Occipital lobe (tissue), 2 donors: ENCODE measurements around the gene SEMA3F. TPM values are rescaled to one million over a fixed set of nuclear protein-coding genes. Genes with fewer than 3 reads are reported as not detected.

Experiments
- DNase-seq: peaks from one replicate; lab custom pipeline; 2025; lab: John Stamatoyannopoulos, UW
- total RNA-seq: library from RNA; depleted of rRNA; stranded (reverse); fragments of >200 nt; gene quantifications from one replicate; pipeline ENCODE4 v1.2.3, GENCODE V29; 2014

The SEMA3F gene
- total RNA-seq, 1 donor from 2014 or later = 5.8 TPM

GRCh38 chr3:50155891-50156290 is 767 bp downstream of the SEMA3F start:
- DNase-seq = no peak

GRCh38 chr3:50156549-50157493 is 1.7 kb downstream of the SEMA3F start:
- no peak for DNase-seq

- no peak for DNase-seq
These were observed 2.9 kb downstream of the SEMA3F start for GRCh38 chr3:50157827-50158529.

- DNase-seq = no peak
These were observed 3.5 kb downstream of the SEMA3F start for GRCh38 chr3:50158530-50159146.

- no peak for DNase-seq
These were observed 5.4 kb downstream of the SEMA3F start for GRCh38 chr3:50160561-50160983.

GRCh38 chr3:50161320-50161719 is 6.2 kb downstream of the SEMA3F start:
- DNase-seq = no peak

- DNase-seq = no peak
These were observed 7.1 kb downstream of the SEMA3F start for GRCh38 chr3:50162034-50162883.

- peak; percentile 56 for DNase-seq
These were observed 8.7 kb downstream of the SEMA3F start for GRCh38 chr3:50163572-50164455.

- no peak for DNase-seq
These were observed 9.4 kb downstream of the SEMA3F start for GRCh38 chr3:50164481-50164880.

GRCh38 chr3:50164984-50165909 is 10.1 kb downstream of the SEMA3F start:
- no peak for DNase-seq

- DNase-seq = no peak
These were observed 10.9 kb downstream of the SEMA3F start for GRCh38 chr3:50165910-50166538.

GRCh38 chr3:50166620-50167019 is 11.5 kb downstream of the SEMA3F start:
- no peak for DNase-seq

GRCh38 chr3:50167069-50167840 is 12.1 kb downstream of the SEMA3F start:
- no peak for DNase-seq

GRCh38 chr3:50167841-50168209 is 12.7 kb downstream of the SEMA3F start:
- no peak for DNase-seq

GRCh38 chr3:50168388-50168787 is 13.3 kb downstream of the SEMA3F start:
- DNase-seq = no peak

GRCh38 chr3:50168791-50169190 is 13.7 kb downstream of the SEMA3F start:
- no peak for DNase-seq

GRCh38 chr3:50169232-50169832 is 14.2 kb downstream of the SEMA3F start:
- no peak for DNase-seq
